K562 (cell line): ENCODE measurements around the gene ATP1A3. TPM values are rescaled to one million over a fixed set of nuclear protein-coding genes. Genes with fewer than 3 reads are reported as not detected.

Experiments used
- BHLHE40 ChIP-seq: IDR thresholded peaks from 2 replicates; pipeline ENCODE4 v1.6.1; 2011; ENCODE audit warnings: low read length, improper control_type of control experiment
- BRCA1 ChIP-seq, 2 experiments: fragments of 450-650 bp in 1 of 2; sonication (generic) in 1 of 2; formaldehyde crosslinking in 1 of 2; IDR thresholded peaks; 2 replicates each; pipeline versions ENCODE4 v1.5.0 to v1.6.1; 2017 to 2020; ENCODE audit warnings: mild to moderate bottlenecking in 1 of 2, missing genetic modification reagents in 1 of 2
- CBX3 ChIP-seq, 2 experiments: IDR thresholded peaks; 1 replicate in 1 of 2; 2 replicates in 1 of 2; pipeline ENCODE4 v1.6.1; 2012; ENCODE audit warnings: inconsistent platforms in 2 of 2, low read length in 2 of 2, borderline replicate concordance in 1 of 2, control low read depth in 1 of 2
- CREBBP ChIP-seq: IDR thresholded peaks from one replicate; pipeline ENCODE4 v1.6.1; 2012; ENCODE audit warnings: low read depth, mild to moderate bottlenecking, control low read depth, inconsistent platforms, low read length
- EWSR1 ChIP-seq: fragments of 450-650 bp; IDR thresholded peaks from 2 replicates; pipeline ENCODE4 v1.6.1; 2018; ENCODE audit warnings: borderline replicate concordance, mild to moderate bottlenecking, low read depth, moderate library complexity; ENCODE audit not compliant: partially characterized antibody
- FOXJ3 ChIP-seq: sonication (generic); formaldehyde crosslinking; IDR thresholded peaks from 2 replicates; pipeline ENCODE4 v1.4.0; 2020; ENCODE audit warnings: mild to moderate bottlenecking, missing genetic modification reagents
- HDAC1 ChIP-seq, 2 experiments: fragments of 450-650 bp; IDR thresholded peaks; 2 replicates each; pipeline ENCODE4 v1.6.1; 2016 to 2017; ENCODE audit warnings: inconsistent platforms in 1 of 2, mild to moderate bottlenecking in 1 of 2, moderate library complexity in 1 of 2
- HEY1 ChIP-seq: fragments of 250-450 bp; sonication (Bioruptor Pico); IDR thresholded peaks from 2 replicates; pipeline ENCODE4 v1.5.0; 2020; ENCODE audit warnings: mild to moderate bottlenecking, moderate library complexity, borderline replicate concordance
- HNRNPL ChIP-seq: fragments of 200-400 bp; formaldehyde crosslinking; IDR thresholded peaks from 2 replicates; pipeline ENCODE4 v1.6.1; 2017; ENCODE audit warnings: low read depth, mild to moderate bottlenecking, low read length
- JUN ChIP-seq, 2 experiments: sonication (generic) in 1 of 2; formaldehyde crosslinking in 1 of 2; IDR thresholded peaks; 2 replicates each; pipeline versions ENCODE4 v1.6.1 to v1.8.0; 2012 to 2022; ENCODE audit warnings: borderline replicate concordance in 2 of 2, mild to moderate bottlenecking in 2 of 2, improper control_type of control experiment in 1 of 2, low read depth in 1 of 2, low read length in 1 of 2, missing genetic modification reagents in 1 of 2
- NFIX ChIP-seq: fragments of 250-450 bp; sonication (Bioruptor Pico); IDR thresholded peaks from 2 replicates; pipeline ENCODE4 v1.4.0; 2020; ENCODE audit warnings: low read depth, mild to moderate bottlenecking, moderate library complexity
- PTBP1 ChIP-seq: fragments of 200-400 bp; formaldehyde crosslinking; IDR thresholded peaks from 2 replicates; pipeline ENCODE4 v1.6.1; 2017; ENCODE audit warnings: low read depth, low read length
- PTTG1 ChIP-seq: fragments of 450-650 bp; IDR thresholded peaks from 2 replicates; pipeline ENCODE4 v1.6.1; 2016; ENCODE audit warnings: low read depth, mild to moderate bottlenecking, missing genetic modification characterization, missing compliant biosample characterization
- TFAP4 ChIP-seq: sonication (generic); formaldehyde crosslinking; IDR thresholded peaks from 2 replicates; pipeline ENCODE4 v1.8.0; 2022; ENCODE audit warnings: missing genetic modification reagents, mild to moderate bottlenecking, moderate library complexity, borderline replicate concordance
- VEZF1 ChIP-seq: fragments of 200-800 bp; sonication (Bioruptor generic); IDR thresholded peaks from 2 replicates; pipeline ENCODE4 v1.6.1; 2017; ENCODE audit warnings: missing genetic modification characterization, missing compliant biosample characterization
- ZC3H11A ChIP-seq: IDR thresholded peaks from 2 replicates; pipeline ENCODE4 v1.6.1; 2012; ENCODE audit warnings: low read depth, low read length, improper control_type of control experiment
- ZC3H4 ChIP-seq: sonication (generic); formaldehyde crosslinking; IDR thresholded peaks from 2 replicates; pipeline ENCODE4 v1.9.0; 2021; ENCODE audit warnings: missing genetic modification reagents, borderline replicate concordance
- ZNF24 ChIP-seq: fragments of 450-650 bp; IDR thresholded peaks from 2 replicates; pipeline ENCODE4 v1.6.1; 2016
- ZNF764 ChIP-seq: fragments of 250-450 bp; sonication (Bioruptor Pico); IDR thresholded peaks from 2 replicates; pipeline ENCODE4 v1.4.0; 2020; ENCODE audit warnings: low read depth, mild to moderate bottlenecking, moderate library complexity
- polyA plus RNA-seq, 8 experiments: library from polyadenylated mRNA; depleted of rRNA in 4 of 8; stranded (reverse) in 5 of 8; unstranded in 3 of 8; fragments of >200 nt; fragmentation: Nextera tagmentation in 2 of 8; fragmentation: Illumina TruSeq in 1 of 8; extraction: Ambion mirVana in 2 of 8; extraction: Trizol in 1 of 8; gene quantifications; 2 replicates each; pipeline versions ENCODE4 v1.2.1 to v1.2.3, GENCODE V29; 2011 to 2014; ENCODE audit warnings: inconsistent platforms in 1 of 8, missing spikeins in 1 of 8
- total RNA-seq, 7 experiments: library from RNA; depleted of rRNA in 6 of 7; stranded (reverse); fragments of >200 nt in 6 of 7; fragmentation: Illumina TruSeq in 2 of 7; extraction: Trizol in 2 of 7; gene quantifications; 2 replicates each; pipeline versions ENCODE4 v1.2.1 to v1.2.3, GENCODE V29; 2011 to 2021; ENCODE audit warnings: low replicate concordance in 1 of 7

ATP1A3 gene
- total and polyA plus RNA-seq, 9 of the 15 experiments (the other 6 are each of a cell fraction or from before 2014, with no cell fraction given) = 0.03 to 1.0 (median 0.17) TPM; not detected in 3

GRCh38 chr19:41958367-41959055 is 35.5 kb downstream of the ATP1A3 start (continued):
- TF ChIP-seq CBX3 (IDR thresholded peaks at IDR 0.05; ENCODE audit: borderline replicate concordance in 1 of 2, low read length in 2 of 2) (no peak), NFIX (no peak), CREBBP (no peak), HNRNPL (no peak), FOXJ3 (CRISPR knock-in tag) (no peak), PTTG1 (tag) (no peak), ZC3H11A (no peak), TFAP4 (peak; percentile 91; the same call in 1 of the 2 replicates), PTBP1 (no peak), EWSR1 (no peak), ZC3H4 (CRISPR knock-in tag) (no peak), BRCA1 (IDR thresholded peaks at IDR 0.05) (no peak), BRCA1 (CRISPR knock-in tag; IDR thresholded peaks at IDR 0.05) (0 out of 2 replicates have a peak, but pooled peaks have one; percentile 52), BHLHE40 (no peak), ZNF764 (CRISPR knock-in tag) (no peak), ZNF24 (no peak), JUN (IDR thresholded peaks at IDR 0.05; ENCODE audit: borderline replicate concordance, low read depth, low read length) (no peak), JUN (CRISPR knock-in tag; IDR thresholded peaks at IDR 0.05; ENCODE audit: borderline replicate concordance) (0 out of 2 replicates have a peak, but pooled peaks have one; percentile 38), VEZF1 (no peak), HEY1 (no peak), HDAC1 (IDR thresholded peaks at IDR 0.05) (0 out of 4 replicates have a peak, but pooled peaks of 1 of the 2 experiments have one; percentile 8)
